HK-2 (cell line): Measurements from ENCODE around the gene NPBWR2.
A peak's percentile ranks its signal among the peaks of the same experiment; 100 is the strongest.

Source experiments
- DNase-seq: peaks from one replicate; pipeline ENCODE4 v3.0.0-alpha.2; 2018; ENCODE audit not compliant: unreplicated experiment

NPBWR2 gene

GRCh38 chr20:64106981-64107735, at the start of gene NPBWR2:
Gene NPBWR2, minus strand, starts transcription at chr20:64107565. Its CDS starts 734 bp downstream, at chr20:64106831.
- DNase-seq, result peak; percentile 0

GRCh38 chr20:64156136-64156885, 48.9 kb upstream of the NPBWR2 start:
- DNase-seq, result no peak

DNA sequence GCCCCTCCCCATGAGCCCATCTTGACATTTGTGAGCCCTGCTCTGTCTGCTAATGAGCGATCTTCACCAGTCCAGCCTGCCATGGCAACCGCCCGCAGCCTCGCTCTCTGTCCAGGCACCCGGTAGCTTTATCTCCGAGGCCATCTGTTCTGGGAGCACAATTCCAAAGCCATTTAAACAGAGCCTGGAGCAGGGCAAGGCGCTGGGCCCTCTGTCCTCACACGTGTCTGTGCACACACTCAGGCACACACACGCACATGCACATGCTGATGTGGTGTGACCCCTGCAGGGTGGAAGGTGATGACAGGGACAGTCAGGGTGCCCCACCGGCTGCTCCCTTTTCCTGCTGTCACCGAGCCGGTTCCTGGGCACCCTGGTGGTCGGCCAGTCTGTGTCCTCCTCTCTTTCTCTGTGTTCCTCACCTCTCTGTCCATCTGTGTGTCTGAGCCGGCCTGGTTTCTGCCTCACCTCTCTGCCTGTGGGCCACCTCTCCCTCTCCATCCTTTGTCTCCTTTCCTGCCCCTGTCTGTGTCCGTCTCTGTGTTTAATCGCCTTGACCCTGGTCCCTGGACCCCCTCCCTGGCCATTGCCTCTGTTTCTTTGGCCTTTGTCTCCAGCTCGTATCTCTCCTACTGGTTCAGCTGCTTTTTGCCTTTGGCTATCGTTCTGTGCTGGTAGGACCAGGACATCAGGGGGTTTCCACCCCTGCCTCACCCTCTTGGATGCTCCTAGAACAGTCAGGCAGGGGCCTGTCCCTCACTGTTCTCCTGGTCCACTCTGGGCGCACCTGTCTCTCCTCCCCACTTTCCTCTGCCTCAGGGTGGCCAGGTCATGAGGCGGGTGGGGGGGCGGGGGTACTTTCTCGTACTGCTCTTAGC, 48.1 kb upstream of the NPBWR2 start:
- no peak for DNase-seq

- no peak for DNase-seq
Observed at GRCh38 chr20:64154590-64155257, 47.4 kb upstream of the NPBWR2 start.

- no peak for DNase-seq
Observed at GRCh38 chr20:64153861-64154589, 46.7 kb upstream of the NPBWR2 start.

- DNase-seq, result no peak
Observed at GRCh38 chr20:64153410-64153809, 46.0 kb upstream of the NPBWR2 start.

DNA sequence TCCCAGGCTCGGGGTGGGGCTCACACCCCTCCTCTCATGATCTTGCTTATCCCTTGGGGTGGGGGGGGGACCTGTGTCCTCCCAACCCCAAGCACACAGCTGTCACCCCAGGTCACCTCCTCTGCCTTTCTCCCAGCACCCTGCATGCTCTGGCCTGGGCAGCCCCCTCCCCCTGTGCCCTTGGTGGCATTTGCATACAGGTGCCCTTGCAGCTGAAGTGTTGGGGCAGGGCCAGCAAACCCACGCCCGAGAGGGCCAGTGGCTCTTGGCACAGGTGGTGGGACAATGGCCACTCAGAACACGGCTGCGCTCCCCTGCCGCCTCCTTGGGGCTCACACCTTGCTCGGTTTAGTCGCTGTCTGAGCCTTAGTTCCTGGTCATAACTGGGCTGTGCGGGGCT, 45.5 kb upstream of the NPBWR2 start:
- no peak for DNase-seq

DNA sequence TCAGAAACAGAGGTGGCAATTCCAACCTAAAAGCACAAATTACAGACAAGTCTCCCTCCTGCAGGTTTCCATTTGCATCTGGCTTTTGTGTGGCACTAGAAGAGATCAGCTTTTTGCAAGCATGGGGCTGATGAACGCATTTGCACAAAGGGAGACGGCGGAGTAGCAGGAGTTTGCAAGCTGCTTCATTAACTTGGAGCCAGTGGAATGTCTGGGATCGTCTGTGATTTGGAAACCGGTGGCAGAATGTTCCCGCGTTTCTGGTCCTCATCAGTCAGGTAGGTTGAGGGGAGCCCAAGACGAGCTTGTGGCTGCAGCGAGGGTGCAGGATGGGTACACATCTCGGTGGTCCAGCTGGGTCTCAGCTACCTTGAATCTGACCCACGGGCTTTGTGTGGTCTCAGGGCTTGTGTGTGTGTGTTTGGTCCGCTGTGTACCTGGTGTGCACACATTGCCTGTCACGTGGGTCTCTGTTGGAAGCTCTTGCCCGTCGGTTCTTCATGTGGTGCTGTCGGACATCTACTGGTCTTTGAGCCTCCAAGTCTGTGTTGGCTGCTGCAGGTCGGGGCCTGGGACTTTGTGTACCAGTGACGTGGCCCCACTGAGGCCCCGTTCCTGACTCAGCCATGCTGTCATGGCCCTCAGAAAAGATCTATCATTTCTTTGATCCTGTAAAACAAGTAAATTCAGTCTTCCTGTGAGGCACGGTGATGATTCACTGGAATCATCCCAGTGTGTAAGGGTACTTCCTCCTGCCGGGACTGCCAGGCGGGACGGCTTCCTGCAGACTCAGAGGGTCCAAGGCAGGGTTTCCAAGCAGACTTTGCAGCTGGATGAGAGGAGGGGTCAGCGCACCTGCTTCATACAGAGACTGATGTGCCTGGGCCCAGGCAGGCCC, 44.5 kb upstream of the NPBWR2 start:
- peak; percentile 33 for DNase-seq

DNA sequence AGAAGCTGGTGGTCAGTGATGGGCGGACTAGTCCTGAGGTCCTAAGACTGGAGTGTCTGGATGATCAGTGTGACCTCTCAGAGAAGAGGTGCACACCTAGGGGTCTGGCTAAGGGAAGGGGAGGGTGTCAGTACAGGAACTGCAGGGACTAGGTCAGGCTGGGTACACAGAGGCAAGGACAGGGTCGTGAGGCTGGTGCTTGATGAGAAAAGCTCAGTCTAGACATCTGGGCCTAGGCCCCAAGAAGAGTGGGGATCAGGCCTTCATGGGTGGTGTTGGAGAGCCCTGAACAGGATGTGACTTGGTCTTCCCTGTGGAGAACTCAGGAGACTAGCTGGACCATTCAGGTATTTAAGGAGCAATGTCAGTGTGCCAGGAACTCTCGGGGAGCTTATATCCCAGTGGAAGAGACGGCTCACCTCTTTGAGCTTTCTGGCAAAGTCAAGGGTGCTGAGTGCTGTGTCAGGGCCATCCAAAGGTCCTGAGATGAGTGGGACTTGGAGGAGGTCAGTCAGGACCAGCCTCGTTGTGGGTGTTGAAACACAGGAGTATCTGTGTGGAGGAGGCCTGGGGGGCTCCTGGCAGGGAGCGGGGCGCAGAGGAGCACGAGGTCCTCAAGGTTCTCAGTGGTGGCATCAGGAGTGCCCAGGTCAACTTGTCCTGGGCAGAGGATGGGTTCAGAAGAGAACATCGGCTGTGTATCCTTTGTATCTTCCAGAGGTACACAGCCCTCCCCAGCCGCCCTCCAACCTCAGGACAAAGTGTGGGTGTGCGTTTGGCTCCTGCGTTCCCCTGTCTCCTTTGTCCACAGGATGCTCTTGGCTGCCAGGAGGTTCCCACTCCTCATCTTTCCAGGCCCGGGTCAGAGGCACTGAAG, 43.6 kb upstream of the NPBWR2 start:
- no peak for DNase-seq

DNA sequence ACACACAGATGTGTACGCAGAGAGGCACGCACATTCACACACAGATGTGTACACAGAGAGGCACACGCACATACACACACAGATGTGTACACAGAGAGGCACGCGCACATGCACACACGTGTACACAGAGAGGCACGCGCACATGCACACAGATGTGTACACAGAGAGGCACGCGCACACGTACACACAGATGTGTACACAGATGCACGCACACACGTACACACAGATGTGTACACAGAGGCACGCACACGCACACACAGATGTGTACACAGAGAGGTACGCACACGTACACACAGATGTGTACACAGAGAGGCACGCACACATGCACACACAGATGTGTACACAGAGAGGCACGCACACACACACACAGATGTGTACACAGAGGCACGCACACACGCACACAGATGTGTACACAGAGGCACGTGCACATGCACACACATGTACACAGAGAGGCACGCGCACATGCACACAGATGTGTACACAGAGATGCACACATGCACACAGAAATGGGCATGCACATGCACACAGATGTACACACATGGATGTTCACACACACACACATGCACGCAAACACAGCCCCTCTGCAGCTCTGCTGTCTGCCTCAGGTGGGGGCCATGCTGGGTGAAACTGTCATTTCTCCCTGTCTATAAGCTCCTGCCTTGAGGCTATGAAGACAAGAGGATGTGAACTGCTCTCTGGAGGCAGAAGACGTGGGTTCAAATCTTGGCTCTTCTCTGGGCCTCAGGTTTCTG, 42.6 kb upstream of the NPBWR2 start:
- no peak for DNase-seq

DNA sequence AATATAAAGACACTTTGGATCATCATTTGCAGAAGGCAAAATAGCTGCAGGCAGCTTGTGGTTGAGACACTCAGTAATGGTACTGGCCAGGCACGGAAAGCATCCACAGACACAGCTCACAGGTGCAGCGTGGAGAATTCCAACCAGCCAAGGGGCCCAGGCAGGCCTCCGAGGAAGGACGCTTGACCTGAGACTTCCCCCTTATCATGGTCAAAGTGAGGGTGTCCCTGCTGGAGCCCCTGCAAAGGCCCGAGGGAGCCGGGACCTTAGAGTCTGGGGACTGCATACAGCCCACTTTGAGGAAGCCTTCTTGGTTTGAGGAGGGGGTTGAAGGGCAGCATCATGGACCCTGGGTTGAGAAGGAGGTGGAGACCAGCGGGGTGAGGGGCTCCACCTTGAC, 41.8 kb upstream of the NPBWR2 start:
- no peak for DNase-seq

GRCh38 chr20:64148581-64148980, 41.2 kb upstream of the NPBWR2 start:
- DNase-seq, result no peak

DNA sequence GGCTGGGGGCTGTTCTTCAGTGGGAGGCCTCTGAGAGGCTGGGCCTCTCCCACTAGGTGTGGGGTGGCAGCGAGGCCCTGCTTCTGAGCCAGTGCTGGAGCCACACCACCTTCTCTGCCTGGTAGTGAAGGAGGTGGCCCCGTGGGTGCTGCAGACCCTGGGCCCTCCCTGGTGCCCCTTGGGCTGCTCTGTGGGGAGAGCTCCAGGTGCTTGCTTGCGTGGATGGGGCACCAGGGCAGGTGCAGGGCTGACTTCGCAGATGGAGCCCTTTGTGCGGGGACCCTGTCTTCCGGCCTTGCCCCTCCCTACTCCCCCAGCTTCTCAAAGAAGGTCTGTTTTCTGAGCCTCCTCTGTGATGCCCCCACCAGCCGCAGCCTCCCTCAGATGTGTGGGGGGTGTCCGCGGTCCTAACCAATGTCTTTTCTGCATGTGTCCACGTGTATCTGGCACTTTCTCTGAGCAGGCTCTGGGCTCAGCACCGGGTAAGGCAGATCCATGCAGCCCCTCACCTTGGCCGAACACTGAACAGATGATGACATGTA, 39.6 kb upstream of the NPBWR2 start:
- no peak for DNase-seq

DNA sequence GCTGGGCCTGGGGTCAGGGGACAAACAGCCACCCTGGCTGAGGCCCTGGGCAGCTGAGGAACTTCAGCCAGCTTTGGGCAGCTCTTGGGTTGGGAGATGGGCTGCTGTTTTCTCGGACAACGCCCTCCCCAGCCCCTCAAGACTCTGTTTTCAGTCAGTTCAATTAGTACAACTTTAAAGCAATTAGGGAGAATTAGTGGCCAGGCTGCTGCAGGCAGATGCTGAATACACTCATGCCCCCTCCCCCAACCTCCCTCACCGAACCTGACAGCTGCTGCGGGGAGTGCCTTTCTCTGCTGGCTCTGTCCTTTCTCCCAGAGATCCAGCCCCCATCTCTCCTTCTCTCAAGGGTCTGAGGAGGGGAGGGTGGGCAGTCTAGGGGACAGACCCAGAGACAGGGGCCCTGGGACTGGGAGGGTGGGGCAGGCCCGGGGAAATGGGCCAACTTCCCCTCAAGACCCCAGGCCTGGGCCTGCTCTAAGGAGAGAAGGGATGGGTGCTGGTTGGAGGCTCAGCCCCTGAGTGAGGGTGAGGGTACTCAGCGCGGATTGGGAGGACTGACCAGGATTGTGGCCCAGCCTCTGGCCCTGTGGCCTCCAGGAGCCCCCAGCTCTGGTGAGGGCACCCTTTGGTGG, 39.1 kb upstream of the NPBWR2 start:
- DNase-seq, result no peak

- DNase-seq, result no peak
Observed at GRCh38 chr20:64145458-64146300, 38.3 kb upstream of the NPBWR2 start.

DNA sequence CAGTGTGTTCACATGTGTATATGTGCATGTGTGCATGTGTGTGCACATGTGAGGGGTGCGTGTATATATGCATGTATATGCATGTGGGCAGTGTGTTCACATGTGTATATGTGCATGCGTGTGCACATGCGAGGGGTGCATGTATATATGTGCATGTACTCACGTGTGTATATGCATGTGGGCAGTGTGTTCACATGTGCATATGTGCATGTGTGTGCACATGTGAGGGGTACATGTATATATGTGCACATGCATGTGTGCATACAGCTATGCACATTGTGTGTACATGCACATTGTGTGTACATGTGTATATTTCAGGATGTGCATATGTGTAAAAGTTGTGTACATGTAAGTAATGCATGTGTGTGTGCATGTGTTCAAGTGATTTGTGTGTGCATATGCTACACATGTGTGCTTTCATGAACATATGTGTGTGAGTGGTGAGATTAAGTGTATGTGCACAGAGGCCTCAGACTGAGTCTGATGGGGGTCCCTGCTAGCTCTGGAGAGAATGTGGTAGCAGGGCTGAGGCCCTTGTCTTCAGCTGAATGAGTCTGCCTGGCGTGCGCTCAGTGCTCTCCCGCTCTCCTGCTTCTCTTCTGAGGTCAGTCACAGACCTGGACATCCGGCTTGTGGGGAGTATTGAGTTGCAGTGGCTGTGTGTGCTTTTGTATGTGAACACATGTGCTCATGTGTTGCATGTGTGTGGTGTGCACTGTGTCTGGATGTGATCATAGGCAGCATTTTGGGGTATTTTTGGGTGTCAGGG, 37.0 kb upstream of the NPBWR2 start:
- no peak for DNase-seq
